Measurements from ENCODE around the gene PCBD2.
"Not testable (repeated sequence)": the region's sequence is repeated elsewhere in the genome, so short reads cannot be mapped to it uniquely, and the experiment has no call there.

The PCBD2 gene

GRCh38 chr5:134989266-134989830 is 84.4 kb downstream of the PCBD2 start:
- no peak for TF ChIP-seq MAX (IDR thresholded peaks at IDR 0.05; ENCODE audit: low read depth, low read length)
- TF ChIP-seq POLR2A (IDR thresholded peaks at IDR 0.05; ENCODE audit: extremely low read depth, insufficient read length) = no peak
- no peak for TF ChIP-seq MYC (IDR thresholded peaks at IDR 0.05; ENCODE audit: low read depth, low read length)
- H3K4me3 ChIP-seq (ENCODE audit: low read depth, low read length) = no peak overlapping the region
- DNase-seq (ENCODE audit: low read depth) = no peak

DNA sequence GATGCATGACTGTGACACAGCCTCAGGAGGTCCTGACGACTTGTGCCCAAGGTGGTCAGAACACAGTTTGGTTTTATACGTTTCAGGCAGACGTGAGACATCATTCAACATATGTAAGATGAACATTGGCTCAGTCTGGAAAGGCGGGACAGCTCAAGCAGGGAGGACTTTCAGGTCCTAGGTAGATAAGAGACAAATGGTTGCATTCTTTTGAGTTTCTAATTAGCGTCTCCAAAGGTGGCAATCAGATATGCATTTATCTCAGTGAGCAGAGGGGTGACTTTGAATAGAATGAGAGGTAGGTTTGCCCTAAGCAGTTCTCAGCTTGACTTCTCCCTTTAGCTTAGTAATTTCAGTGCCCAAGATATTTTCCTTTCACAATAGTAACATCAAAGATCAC is 85.3 kb downstream of the PCBD2 start:
- not testable (repeated sequence) for DNase-seq (ENCODE audit: low read depth)

GRCh38 chr5:134992148-134992547 is 87.2 kb downstream of the PCBD2 start:
- no peak for DNase-seq (ENCODE audit: low read depth)
- H3K4me3 ChIP-seq (ENCODE audit: low read depth, low read length) = no peak overlapping the region
- TF ChIP-seq MYC (IDR thresholded peaks at IDR 0.05; ENCODE audit: low read depth, low read length) (no peak), MAX (IDR thresholded peaks at IDR 0.05; ENCODE audit: low read depth, low read length) (no peak), POLR2A (IDR thresholded peaks at IDR 0.05; ENCODE audit: extremely low read depth, insufficient read length) (no peak)

More for the DNA sequence above, 85.3 kb downstream of the PCBD2 start:
- H3K4me3 ChIP-seq (ENCODE audit: low read depth, low read length) = not testable (repeated sequence)

DNA sequence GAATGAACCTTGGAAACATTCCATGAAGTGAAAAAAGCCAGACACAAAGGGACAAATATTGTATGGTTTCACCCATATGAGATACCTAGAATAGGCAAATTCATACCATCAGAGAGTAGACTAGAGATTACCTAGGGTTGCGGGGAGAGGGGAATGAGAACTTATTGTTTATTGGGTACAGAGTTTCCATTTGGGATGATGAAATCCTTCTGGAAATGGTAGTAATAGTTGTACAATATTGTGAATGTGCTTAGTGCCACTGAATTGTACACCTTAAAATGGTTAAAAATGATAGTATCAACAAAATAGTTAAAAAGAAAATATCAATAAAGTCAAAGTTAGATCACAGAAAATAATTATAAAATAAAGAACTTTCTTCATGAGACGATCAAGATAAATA is 88.2 kb downstream of the PCBD2 start:
- TF ChIP-seq MYC (IDR thresholded peaks at IDR 0.05; ENCODE audit: low read depth, low read length) (no peak), POLR2A (IDR thresholded peaks at IDR 0.05; ENCODE audit: extremely low read depth, insufficient read length) (no peak), MAX (IDR thresholded peaks at IDR 0.05; ENCODE audit: low read depth, low read length) (no peak)
- TF ChIP-seq, protein P1, sequence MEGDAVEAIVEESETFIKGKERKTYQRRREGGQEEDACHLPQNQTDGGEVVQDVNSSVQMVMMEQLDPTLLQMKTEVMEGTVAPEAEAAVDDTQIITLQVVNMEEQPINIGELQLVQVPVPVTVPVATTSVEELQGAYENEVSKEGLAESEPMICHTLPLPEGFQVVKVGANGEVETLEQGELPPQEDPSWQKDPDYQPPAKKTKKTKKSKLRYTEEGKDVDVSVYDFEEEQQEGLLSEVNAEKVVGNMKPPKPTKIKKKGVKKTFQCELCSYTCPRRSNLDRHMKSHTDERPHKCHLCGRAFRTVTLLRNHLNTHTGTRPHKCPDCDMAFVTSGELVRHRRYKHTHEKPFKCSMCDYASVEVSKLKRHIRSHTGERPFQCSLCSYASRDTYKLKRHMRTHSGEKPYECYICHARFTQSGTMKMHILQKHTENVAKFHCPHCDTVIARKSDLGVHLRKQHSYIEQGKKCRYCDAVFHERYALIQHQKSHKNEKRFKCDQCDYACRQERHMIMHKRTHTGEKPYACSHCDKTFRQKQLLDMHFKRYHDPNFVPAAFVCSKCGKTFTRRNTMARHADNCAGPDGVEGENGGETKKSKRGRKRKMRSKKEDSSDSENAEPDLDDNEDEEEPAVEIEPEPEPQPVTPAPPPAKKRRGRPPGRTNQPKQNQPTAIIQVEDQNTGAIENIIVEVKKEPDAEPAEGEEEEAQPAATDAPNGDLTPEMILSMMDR (IDR thresholded peaks at IDR 0.05; ENCODE audit: low read depth, low read length) = no peak
- no peak for DNase-seq (ENCODE audit: low read depth)
- H3K4me3 ChIP-seq (ENCODE audit: low read depth, low read length) = no peak overlapping the region

DNA sequence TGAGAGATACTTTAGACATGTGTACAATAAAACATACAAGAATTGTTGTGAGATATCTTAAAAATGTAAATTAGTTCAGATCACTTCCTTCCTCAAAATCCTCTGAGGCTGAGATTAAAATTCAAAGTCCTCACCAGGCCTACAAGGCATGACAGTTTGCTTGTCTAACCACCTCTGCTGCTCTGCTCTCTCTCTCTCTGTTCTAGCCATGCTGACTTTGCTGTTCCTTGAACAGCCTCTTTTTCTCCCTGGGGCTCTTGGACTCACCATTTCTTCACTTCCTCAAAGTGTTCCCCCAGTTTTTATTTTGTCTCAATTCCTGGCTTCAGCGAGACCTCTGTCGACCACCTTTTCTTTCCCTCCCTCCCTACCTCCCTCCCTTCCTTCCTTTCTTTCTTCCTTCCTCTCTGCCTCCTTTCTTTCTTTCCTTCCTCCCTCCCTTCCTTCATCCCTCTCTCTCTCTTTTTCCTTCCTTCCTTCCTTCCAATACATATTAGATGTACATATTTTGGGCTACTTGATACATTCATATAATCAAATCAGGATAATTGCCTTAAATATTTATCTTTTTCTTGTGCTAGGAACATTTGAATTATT is 89.7 kb downstream of the PCBD2 start:
- TF ChIP-seq, protein P1 (IDR thresholded peaks at IDR 0.05; ENCODE audit: low read depth, low read length) = no peak
- no peak for TF ChIP-seq MAX (IDR thresholded peaks at IDR 0.05; ENCODE audit: low read depth, low read length)
- H3K4me3 ChIP-seq (ENCODE audit: low read depth, low read length) = no peak overlapping the region
- peak; percentile 50 for DNase-seq (ENCODE audit: low read depth)

DNA sequence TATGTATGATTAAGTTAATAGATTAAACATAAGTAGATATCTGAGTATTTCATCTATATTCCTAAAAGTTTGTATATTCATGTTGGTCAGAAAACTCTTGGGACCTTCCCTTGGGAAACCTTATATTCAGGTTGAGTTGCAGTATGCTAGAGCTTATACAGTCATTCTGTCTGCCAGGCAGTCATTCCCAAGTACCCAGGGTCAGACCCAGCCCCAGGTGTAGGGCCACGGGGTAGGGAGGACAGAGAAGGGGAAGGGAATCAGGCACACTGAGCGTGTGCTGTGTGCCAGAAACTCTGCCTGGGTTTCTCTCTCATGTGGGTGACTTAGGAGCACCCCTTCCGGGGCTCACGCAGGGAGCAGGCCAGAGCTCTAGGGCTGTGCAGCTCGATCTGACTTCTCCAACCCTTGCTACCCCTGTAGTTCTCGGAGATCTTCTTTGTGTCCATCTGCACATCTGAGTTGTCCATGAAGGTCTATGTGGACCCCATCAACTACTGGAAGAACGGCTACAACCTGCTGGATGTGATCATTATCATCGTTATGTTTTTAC is 91.0 kb downstream of the PCBD2 start:
- DNase-seq (ENCODE audit: low read depth) = no peak
- H3K4me3 ChIP-seq (ENCODE audit: low read depth, low read length) = no peak overlapping the region
- TF ChIP-seq POLR2A (IDR thresholded peaks at IDR 0.05; ENCODE audit: extremely low read depth, insufficient read length) (no peak), MAX (IDR thresholded peaks at IDR 0.05; ENCODE audit: low read depth, low read length) (no peak), MYC (IDR thresholded peaks at IDR 0.05; ENCODE audit: low read depth, low read length) (no peak)
- TF ChIP-seq, protein P1 (IDR thresholded peaks at IDR 0.05; ENCODE audit: low read depth, low read length) = no peak

GRCh38 chr5:134997015-134997414 is 92.1 kb downstream of the PCBD2 start:
- no peak for DNase-seq (ENCODE audit: low read depth)
- no peak overlapping the region for H3K4me3 ChIP-seq (ENCODE audit: low read depth, low read length)
- TF ChIP-seq MYC (IDR thresholded peaks at IDR 0.05; ENCODE audit: low read depth, low read length) = no peak
- no peak for TF ChIP-seq MAX (IDR thresholded peaks at IDR 0.05; ENCODE audit: low read depth, low read length)
- TF ChIP-seq POLR2A (IDR thresholded peaks at IDR 0.05; ENCODE audit: extremely low read depth, insufficient read length) = no peak
- TF ChIP-seq, protein P1 (IDR thresholded peaks at IDR 0.05; ENCODE audit: low read depth, low read length) = no peak

GRCh38 chr5:134998068-134998467 is 93.1 kb downstream of the PCBD2 start:
- not testable (repeated sequence) for DNase-seq (ENCODE audit: low read depth); H3K4me3 ChIP-seq (ENCODE audit: low read depth, low read length)

Measured in NB4 (cell line).